ENCODE results near the gene SLC6A17.

DNA sequence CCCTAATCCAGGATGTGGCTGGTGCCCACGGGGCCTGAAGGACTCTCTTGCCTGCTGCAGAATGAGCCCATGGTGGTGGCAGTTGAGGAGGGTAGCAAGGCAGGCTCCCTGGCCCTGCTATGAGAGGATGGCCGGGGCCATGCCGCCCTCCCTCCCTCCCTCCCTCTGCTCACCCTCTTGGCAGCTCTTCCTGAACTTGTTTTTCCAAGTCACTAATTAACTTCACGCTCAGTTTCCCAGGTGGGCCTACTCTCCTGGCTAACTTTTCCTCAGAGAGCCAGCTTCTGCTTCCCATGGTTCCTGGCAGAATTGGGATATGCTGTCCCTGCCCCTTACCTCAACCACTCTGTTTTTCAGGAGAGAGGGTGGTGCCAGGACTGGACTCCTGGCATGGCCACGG, 70.0 kb downstream of the SLC6A17 start:
- TF ChIP-seq, protein P1, sequence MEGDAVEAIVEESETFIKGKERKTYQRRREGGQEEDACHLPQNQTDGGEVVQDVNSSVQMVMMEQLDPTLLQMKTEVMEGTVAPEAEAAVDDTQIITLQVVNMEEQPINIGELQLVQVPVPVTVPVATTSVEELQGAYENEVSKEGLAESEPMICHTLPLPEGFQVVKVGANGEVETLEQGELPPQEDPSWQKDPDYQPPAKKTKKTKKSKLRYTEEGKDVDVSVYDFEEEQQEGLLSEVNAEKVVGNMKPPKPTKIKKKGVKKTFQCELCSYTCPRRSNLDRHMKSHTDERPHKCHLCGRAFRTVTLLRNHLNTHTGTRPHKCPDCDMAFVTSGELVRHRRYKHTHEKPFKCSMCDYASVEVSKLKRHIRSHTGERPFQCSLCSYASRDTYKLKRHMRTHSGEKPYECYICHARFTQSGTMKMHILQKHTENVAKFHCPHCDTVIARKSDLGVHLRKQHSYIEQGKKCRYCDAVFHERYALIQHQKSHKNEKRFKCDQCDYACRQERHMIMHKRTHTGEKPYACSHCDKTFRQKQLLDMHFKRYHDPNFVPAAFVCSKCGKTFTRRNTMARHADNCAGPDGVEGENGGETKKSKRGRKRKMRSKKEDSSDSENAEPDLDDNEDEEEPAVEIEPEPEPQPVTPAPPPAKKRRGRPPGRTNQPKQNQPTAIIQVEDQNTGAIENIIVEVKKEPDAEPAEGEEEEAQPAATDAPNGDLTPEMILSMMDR (conservative IDR thresholded peaks at IDR 0.05 in 1 of 2, IDR thresholded peaks at IDR 0.05 in 1 of 2; ENCODE audit: extremely low read depth in 1 of 2, insufficient read depth in 1 of 2, low read depth in 1 of 2, low read length in 2 of 2) = no peak
- no peak for TF ChIP-seq EZH2 (IDR thresholded peaks at IDR 0.05; ENCODE audit: borderline replicate concordance, low read length)
